Upper lobe of right lung (tissue), 1 donor: ENCODE measurements around the gene EIF3L. TPM values are rescaled to one million over a fixed set of nuclear protein-coding genes. Genes with fewer than 3 reads are reported as not detected.

Source experiments
- ATAC-seq: fragments of 200-7000 bp; cut with Tn5 transposase; one replicate; pipeline ENCODE4 v1.9.1; 2020; ENCODE audit warnings: mild to moderate bottlenecking, moderate library complexity
- DNase-seq: peaks from one replicate; pipeline ENCODE4 v3.0.0-alpha.2; 2020
- H3K27ac ChIP-seq: fragments of 200-600 bp; one replicate; pipeline ENCODE4 v1.8.0; 2022
- H3K27me3 ChIP-seq: fragments of 200-600 bp; one replicate; pipeline ENCODE4 v1.8.0; 2022; ENCODE audit warnings: mild to moderate bottlenecking
- H3K36me3 ChIP-seq: fragments of 200-600 bp; one replicate; pipeline ENCODE4 v1.8.0; 2022
- H3K4me1 ChIP-seq: fragments of 200-600 bp; one replicate; pipeline ENCODE4 v1.8.0; 2022
- H3K4me3 ChIP-seq: fragments of 200-600 bp; one replicate; pipeline ENCODE4 v1.8.0; 2022; ENCODE audit warnings: mild to moderate bottlenecking
- H3K9me3 ChIP-seq: fragments of 200-600 bp; one replicate; pipeline ENCODE4 v1.8.0; 2022
- intact Hi-C: fragments of 100-400 bp; cut with DNase I; formaldehyde crosslinking; loops from one replicate; pipeline ENCODE4 v1.11.0; 2022
- total RNA-seq: library from RNA; stranded (reverse); fragmentation: NEBNext Ultra II Directional; extraction: Animal tissue kit (Norgen Biotek cat#: 25700); gene quantifications from one replicate; pipeline ENCODE4 v1.2.1, GENCODE V29; 2021
- TF ChIP-seq, protein P1 (sequence below): fragments of 200-600 bp; IDR thresholded peaks from one replicate; pipeline ENCODE4 v1.8.0; 2022; ENCODE audit warnings: antibody characterized with exemption
- donor health status: DM: no; HTN: yes; CAD: no; lungs with severe emphysema.

The EIF3L gene
- total RNA-seq, 1 donor from 2014 or later = 369 TPM

DNA sequence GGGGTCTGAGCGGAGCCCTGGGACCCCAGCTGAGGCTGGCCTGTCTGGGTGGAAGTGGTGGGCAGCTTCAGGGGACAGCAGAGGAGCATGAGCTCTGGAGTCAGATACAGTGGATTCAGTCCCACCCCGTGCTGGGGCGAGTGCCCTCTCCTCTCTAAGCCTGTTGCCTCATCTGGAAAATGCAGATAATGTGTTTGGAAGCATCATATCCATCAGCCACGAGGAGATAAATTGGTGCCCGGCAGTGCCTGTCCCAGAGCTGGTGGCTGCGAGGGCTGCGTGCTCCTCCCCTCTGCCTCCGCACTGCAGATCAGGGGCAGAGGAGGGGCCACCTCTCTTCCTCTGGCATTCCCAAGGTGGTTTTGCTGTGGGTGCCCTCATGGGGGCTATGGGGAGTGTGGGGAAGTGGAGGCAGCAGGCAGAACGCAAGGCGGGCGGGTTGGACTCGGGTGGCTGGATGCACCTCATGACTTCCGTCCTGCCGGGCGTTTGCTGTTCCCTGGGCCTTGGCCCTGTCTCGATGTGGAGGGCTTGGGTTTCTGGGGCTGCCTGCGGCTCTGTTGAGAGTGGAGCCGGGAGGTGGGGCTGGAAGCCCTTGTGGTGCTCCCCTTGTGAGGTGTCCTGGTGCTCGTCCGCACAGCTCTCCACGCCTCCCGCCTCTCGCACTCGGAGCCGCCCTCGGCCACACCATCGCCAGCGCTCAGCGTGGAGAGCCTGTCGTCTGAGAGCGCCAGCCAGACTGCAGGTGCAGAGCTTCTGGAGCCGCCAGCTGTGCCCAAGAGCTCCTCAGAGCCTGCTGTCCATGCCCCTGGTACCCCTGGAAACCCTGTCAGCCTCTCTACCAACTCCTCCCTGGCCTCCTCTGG, 77.8 kb downstream of the EIF3L start:
- DNase-seq (no peak), ATAC-seq (no peak)
- H3K4me1 ChIP-seq = peaks cover 16% of the 10 kb centered on the region
- peaks cover 41% of the 10 kb centered on the region for H3K36me3 ChIP-seq
- H3K9me3 ChIP-seq = no peaks in the 10 kb centered on the region
- TF ChIP-seq, protein P1, sequence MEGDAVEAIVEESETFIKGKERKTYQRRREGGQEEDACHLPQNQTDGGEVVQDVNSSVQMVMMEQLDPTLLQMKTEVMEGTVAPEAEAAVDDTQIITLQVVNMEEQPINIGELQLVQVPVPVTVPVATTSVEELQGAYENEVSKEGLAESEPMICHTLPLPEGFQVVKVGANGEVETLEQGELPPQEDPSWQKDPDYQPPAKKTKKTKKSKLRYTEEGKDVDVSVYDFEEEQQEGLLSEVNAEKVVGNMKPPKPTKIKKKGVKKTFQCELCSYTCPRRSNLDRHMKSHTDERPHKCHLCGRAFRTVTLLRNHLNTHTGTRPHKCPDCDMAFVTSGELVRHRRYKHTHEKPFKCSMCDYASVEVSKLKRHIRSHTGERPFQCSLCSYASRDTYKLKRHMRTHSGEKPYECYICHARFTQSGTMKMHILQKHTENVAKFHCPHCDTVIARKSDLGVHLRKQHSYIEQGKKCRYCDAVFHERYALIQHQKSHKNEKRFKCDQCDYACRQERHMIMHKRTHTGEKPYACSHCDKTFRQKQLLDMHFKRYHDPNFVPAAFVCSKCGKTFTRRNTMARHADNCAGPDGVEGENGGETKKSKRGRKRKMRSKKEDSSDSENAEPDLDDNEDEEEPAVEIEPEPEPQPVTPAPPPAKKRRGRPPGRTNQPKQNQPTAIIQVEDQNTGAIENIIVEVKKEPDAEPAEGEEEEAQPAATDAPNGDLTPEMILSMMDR = no peak
- intact Hi-C loops = no loop called here
- H3K27ac ChIP-seq = no peak overlapping the region
- H3K27me3 ChIP-seq = no peaks in the 10 kb centered on the region
- H3K4me3 ChIP-seq = no peak overlapping the region

DNA sequence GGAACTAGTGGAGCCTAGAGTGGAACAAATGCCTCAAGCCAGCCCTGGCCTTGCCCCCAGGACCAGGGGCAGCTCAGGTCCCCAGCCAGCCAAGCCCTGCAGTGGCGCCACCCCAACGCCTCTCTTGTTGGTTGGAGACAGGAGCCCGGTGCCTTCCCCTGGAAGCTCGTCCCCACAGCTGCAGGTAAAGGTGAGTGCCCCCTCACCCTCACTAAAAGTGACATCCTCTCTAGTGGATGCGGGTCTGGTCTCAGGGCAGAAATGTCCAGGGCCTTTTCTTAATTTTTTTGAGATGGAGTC, 78.4 kb downstream of the EIF3L start:
- H3K27ac ChIP-seq = no peak overlapping the region
- intact Hi-C loops = no loop called here
- peaks cover 41% of the 10 kb centered on the region for H3K36me3 ChIP-seq
- H3K27me3 ChIP-seq = no peaks in the 10 kb centered on the region
- no peaks in the 10 kb centered on the region for H3K9me3 ChIP-seq
- DNase-seq (no peak), ATAC-seq (no peak)
- H3K4me3 ChIP-seq = no peak overlapping the region
- peaks cover 20% of the 10 kb centered on the region for H3K4me1 ChIP-seq
- TF ChIP-seq, protein P1 = no peak

DNA sequence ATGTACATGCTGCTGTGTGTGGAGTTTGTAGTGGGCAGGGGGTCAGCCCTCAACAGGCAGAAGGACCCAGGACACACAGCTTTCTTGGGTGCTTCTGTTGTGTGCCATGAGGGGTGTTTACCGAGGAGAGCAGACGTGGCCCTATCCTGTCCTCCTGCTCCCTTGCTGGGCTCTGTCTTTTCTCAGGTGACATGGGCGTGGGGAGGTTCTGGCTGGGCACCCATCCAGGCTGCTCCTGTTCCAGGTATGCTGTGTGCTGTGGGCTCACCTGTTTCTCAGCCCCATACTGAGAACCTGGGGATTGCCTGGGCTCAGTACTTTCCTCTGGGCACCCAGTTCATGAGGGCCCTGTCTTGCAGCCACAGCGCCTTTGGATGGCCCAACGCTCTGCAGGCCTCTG, 80.2 kb downstream of the EIF3L start:
- TF ChIP-seq, protein P1 = no peak
- DNase-seq = no peak
- no peak for ATAC-seq
- H3K9me3 ChIP-seq = no peaks in the 10 kb centered on the region
- intact Hi-C loops = no loop called here
- H3K27me3 ChIP-seq = no peaks in the 10 kb centered on the region
- peaks cover 37% of the 10 kb centered on the region for H3K4me1 ChIP-seq
- H3K4me3 ChIP-seq = no peak overlapping the region
- no peak overlapping the region for H3K27ac ChIP-seq
- peaks cover 41% of the 10 kb centered on the region for H3K36me3 ChIP-seq

DNA sequence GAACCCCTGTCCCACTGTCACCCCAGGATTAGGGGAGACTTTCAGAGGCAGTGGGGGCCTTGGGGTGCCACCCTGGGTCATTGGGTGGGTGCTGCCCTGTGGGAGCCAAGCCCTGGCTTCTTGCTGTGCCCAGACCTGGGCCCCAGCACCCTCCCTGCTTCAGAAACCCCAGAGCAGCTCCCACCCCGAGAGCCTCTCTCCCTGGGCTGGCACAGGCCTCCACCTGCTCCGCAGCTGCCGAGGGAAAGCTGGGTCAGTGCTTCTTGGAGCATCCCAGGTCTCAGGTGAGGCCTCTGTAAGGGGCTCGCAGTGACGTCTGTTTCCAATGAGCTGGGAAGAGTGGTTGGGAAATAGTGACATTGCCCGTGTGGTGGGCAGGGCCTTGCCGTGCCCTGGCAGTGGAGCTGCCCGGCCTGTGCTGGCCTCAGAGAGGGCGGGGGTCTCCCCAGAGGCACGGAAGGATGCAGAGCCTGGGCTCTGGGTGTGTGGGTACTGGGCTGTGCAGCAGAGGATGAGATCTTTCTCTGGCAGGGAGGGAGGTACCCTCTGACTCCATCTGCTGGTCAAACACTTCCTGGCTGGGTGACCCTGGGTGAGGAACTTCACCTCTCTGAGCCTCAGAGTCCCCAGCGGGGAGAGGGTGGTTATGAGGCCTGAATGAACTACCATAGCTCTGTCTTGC, 81.2 kb downstream of the EIF3L start:
- intact Hi-C loops = no loop called here
- H3K27ac ChIP-seq = no peak overlapping the region
- H3K4me1 ChIP-seq = peaks cover 41% of the 10 kb centered on the region
- ATAC-seq (peak; percentile 24), DNase-seq (no peak)
- H3K36me3 ChIP-seq = peaks cover 38% of the 10 kb centered on the region
- TF ChIP-seq, protein P1 = peak; percentile 46
- H3K9me3 ChIP-seq = no peaks in the 10 kb centered on the region
- no peak overlapping the region for H3K4me3 ChIP-seq
- no peaks in the 10 kb centered on the region for H3K27me3 ChIP-seq

DNA sequence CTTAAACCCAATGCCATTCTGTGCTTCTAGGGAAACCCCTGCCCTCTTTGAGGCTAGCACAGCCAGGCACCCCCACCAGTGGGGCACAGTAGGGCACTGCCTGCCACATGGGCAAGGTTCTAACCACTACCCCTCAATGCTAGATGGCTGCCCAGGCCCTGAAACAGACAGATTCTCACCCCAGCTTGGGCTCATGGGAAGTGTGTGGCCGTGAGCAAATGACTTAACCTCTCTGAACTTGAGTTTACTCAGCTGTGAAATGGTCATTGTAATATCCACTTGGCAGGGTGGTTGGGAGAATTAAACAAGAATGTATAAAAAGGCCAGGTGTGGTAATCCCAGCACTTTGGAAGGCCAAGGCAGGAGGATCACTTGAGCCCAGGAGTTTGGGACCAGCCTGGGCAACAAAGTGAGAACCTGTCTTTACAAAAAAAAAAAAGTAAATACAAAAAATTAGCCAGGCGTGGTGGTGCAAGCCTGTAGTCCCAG, 81.8 kb downstream of the EIF3L start:
- no peak overlapping the region for H3K4me3 ChIP-seq
- H3K27ac ChIP-seq = no peak overlapping the region
- H3K4me1 ChIP-seq = peaks cover 41% of the 10 kb centered on the region
- intact Hi-C loops = no loop called here
- peaks cover 32% of the 10 kb centered on the region for H3K36me3 ChIP-seq
- TF ChIP-seq, protein P1 = no peak
- H3K27me3 ChIP-seq = no peaks in the 10 kb centered on the region
- ATAC-seq = no peak
- no peaks in the 10 kb centered on the region for H3K9me3 ChIP-seq
- no peak for DNase-seq
